ENCODE measurements around the gene NRG2.

The NRG2 gene

GRCh38 chr5:139872851-139873794 lies 170.0 kb downstream of the NRG2 start:
- no peak for DNase-seq

GRCh38 chr5:139872052-139872766 lies 170.9 kb downstream of the NRG2 start:
- no peak for DNase-seq

- no peak for DNase-seq
Measured at GRCh38 chr5:139871614-139872013, 171.5 kb downstream of the NRG2 start.

GRCh38 chr5:139870677-139871076 lies 172.4 kb downstream of the NRG2 start:
- no peak for DNase-seq

- DNase-seq: no peak
Measured at GRCh38 chr5:139869042-139869790, 173.9 kb downstream of the NRG2 start.

- DNase-seq: no peak
Measured at GRCh38 chr5:139867581-139867980, 175.5 kb downstream of the NRG2 start.

GRCh38 chr5:139867109-139867508 lies 176.0 kb downstream of the NRG2 start:
- DNase-seq: no peak

GRCh38 chr5:139864716-139865483 lies 178.2 kb downstream of the NRG2 start:
- no peak for DNase-seq

GRCh38 chr5:139863855-139864558 lies 179.1 kb downstream of the NRG2 start:
- DNase-seq: no peak

- no peak for DNase-seq
Measured at GRCh38 chr5:139863361-139863760, 179.7 kb downstream of the NRG2 start.

- DNase-seq: no peak
Measured at GRCh38 chr5:139862803-139863202, 180.3 kb downstream of the NRG2 start.

- DNase-seq: no peak
Measured at GRCh38 chr5:139862313-139862712, 180.8 kb downstream of the NRG2 start.

- no peak for DNase-seq
Measured at GRCh38 chr5:139861889-139862207, 181.3 kb downstream of the NRG2 start.

- DNase-seq: no peak
Measured at GRCh38 chr5:139861021-139861888, 181.8 kb downstream of the NRG2 start.

GRCh38 chr5:139859013-139859412 lies 184.1 kb downstream of the NRG2 start:
- no peak for DNase-seq

- DNase-seq: no peak
Measured at GRCh38 chr5:139856714-139857113, 186.4 kb downstream of the NRG2 start.

GRCh38 chr5:139855946-139856540 lies 187.1 kb downstream of the NRG2 start:
- no peak for DNase-seq

GRCh38 chr5:139855451-139855850 lies 187.6 kb downstream of the NRG2 start:
- DNase-seq: no peak

GRCh38 chr5:139854953-139855352 lies 188.1 kb downstream of the NRG2 start:
- DNase-seq: no peak

- DNase-seq: no peak
Measured at GRCh38 chr5:139854029-139854605, 189.0 kb downstream of the NRG2 start.
